Right atrium auricular region (tissue), 2 donors: ENCODE results near the gene TBC1D20. TPM values are rescaled to one million over a fixed set of nuclear protein-coding genes. Genes with fewer than 3 reads are reported as not detected.

ENCODE experiments used
- DNase-seq: peaks from one replicate; pipeline ENCODE4 v3.0.0-alpha.2; 2019; ENCODE audit warnings: low spot score
- H3K27ac ChIP-seq, 2 donors: fragments of 200-600 bp; sonication (generic); 1 replicate in 1 of 2; 2 replicates in 1 of 2; pipeline ENCODE4 v1.5.1; 2016 to 2019
- H3K27me3 ChIP-seq, 2 donors: fragments of 200-600 bp; sonication (generic); one replicate each; pipeline versions ENCODE4 v1.5.1 to v1.6.0; 2017 to 2019
- H3K36me3 ChIP-seq: fragments of 200-600 bp; sonication (generic); one replicate; pipeline ENCODE4 v1.5.1; 2016
- H3K4me1 ChIP-seq, 2 donors: fragments of 200-600 bp; sonication (generic); one replicate each; pipeline versions ENCODE4 v1.5.1 to v1.6.0; 2017 to 2019
- H3K4me3 ChIP-seq, 2 donors: fragments of 200-600 bp; sonication (generic); 1 replicate in 1 of 2; 2 replicates in 1 of 2; pipeline ENCODE4 v1.5.1; 2017 to 2019; ENCODE audit warnings: mild to moderate bottlenecking in 1 of 2, moderate library complexity in 1 of 2
- H3K9me3 ChIP-seq, 2 donors: fragments of 200-600 bp; sonication (generic); one replicate each; pipeline ENCODE4 v1.5.1; 2019
- CTCF ChIP-seq, 2 donors: fragments of 200-600 bp; sonication (generic); IDR thresholded peaks; one replicate each; pipeline ENCODE4 v1.5.1; 2019; ENCODE audit warnings: antibody characterized with exemption in 2 of 2
- total RNA-seq, 2 donors: library from RNA; depleted of rRNA; stranded (reverse); fragments of >200 nt; gene quantifications; one replicate each; pipeline ENCODE4 v1.1.0, GENCODE V29; 2016

TBC1D20 gene
- total RNA-seq, 2 donors from 2014 or later: 24.3 to 27.0 TPM

- no peak for TF ChIP-seq CTCF (IDR thresholded peaks at IDR 0.05)
- DNase-seq: no peak
- Histone ChIP-seq H3K4me1 (peaks cover 0 to 7% of the 10 kb centered on the region in 2 donors), H3K4me3 (no peak overlapping the region), H3K27ac (no peak overlapping the region), H3K9me3 (no peaks in the 10 kb centered on the region), H3K27me3 (no peaks in the 10 kb centered on the region), H3K36me3 (peaks cover 61% of the 10 kb centered on the region)
Observed at GRCh38 chr20:504632-505075, 42.3 kb upstream of the TBC1D20 start.

- DNase-seq: no peak
- no peak for TF ChIP-seq CTCF (IDR thresholded peaks at IDR 0.05)
- no peak overlapping the region for H3K4me3 ChIP-seq
- H3K9me3 ChIP-seq: no peaks in the 10 kb centered on the region
- peaks cover 0 to 2% of the 10 kb centered on the region in 2 donors for H3K4me1 ChIP-seq
- no peaks in the 10 kb centered on the region for H3K27me3 ChIP-seq
- H3K36me3 ChIP-seq: peaks cover 75% of the 10 kb centered on the region
- H3K27ac ChIP-seq: no peak overlapping the region
Observed at GRCh38 chr20:503048-503737, 40.9 kb upstream of the TBC1D20 start.

GRCh38 chr20:497979-498378 lies 35.6 kb upstream of the TBC1D20 start:
- Histone ChIP-seq H3K4me3 (no peak overlapping the region), H3K4me1 (peaks cover 0 to 7% of the 10 kb centered on the region in 2 donors), H3K27ac (no peak overlapping the region), H3K36me3 (peaks cover 84% of the 10 kb centered on the region), H3K27me3 (no peaks in the 10 kb centered on the region), H3K9me3 (no peaks in the 10 kb centered on the region)
- TF ChIP-seq CTCF (IDR thresholded peaks at IDR 0.05): no peak
- no peak for DNase-seq

- Histone ChIP-seq H3K4me3 (no peak overlapping the region), H3K4me1 (peaks cover 0 to 7% of the 10 kb centered on the region in 2 donors), H3K27me3 (no peaks in the 10 kb centered on the region), H3K9me3 (no peaks in the 10 kb centered on the region), H3K36me3 (peaks cover 78% of the 10 kb centered on the region), H3K27ac (no peak overlapping the region)
- no peak for DNase-seq
- no peak for TF ChIP-seq CTCF (IDR thresholded peaks at IDR 0.05)
Observed at GRCh38 chr20:496126-496696, 33.9 kb upstream of the TBC1D20 start.

GRCh38 chr20:492159-492558 lies 29.8 kb upstream of the TBC1D20 start:
- TF ChIP-seq CTCF (IDR thresholded peaks at IDR 0.05): no peak
- Histone ChIP-seq H3K4me1 (peaks cover 0 to 7% of the 10 kb centered on the region in 2 donors), H3K27me3 (no peaks in the 10 kb centered on the region), H3K9me3 (no peaks in the 10 kb centered on the region), H3K36me3 (peaks cover 73% of the 10 kb centered on the region), H3K4me3 (no peak overlapping the region), H3K27ac (no peak overlapping the region)
- DNase-seq: no peak
